Calu3 (cell line): ENCODE measurements around the gene GPR146. TPM values are rescaled to one million over a fixed set of nuclear protein-coding genes. Genes with fewer than 3 reads are reported as not detected.

Experiments
- BruUV-seq: library from RNA; stranded (reverse); fragments of 400-500 nt; replicated peaks from 2 replicates; lab custom pipeline; 2021; lab: Mats Ljungman, UMichigan
- CTCF ChIA-PET: fragments of 300-600 bp; sonication (Branson Sonifier 250); formaldehyde crosslinking; loops from one replicate; lab custom pipeline; 2022; ENCODE audit warnings: antibody characterized with exemption; lab: Charles Lee
- DNase-seq: peaks from one replicate; pipeline ENCODE4 v3.0.0; 2022
- H3K27ac Mint-ChIP-seq: one replicate; pipeline ENCODE4 v1.8.0; 2022; ENCODE audit warnings: mixed read lengths; ENCODE audit not compliant: unreplicated experiment
- H3K27me3 Mint-ChIP-seq: one replicate; pipeline ENCODE4 v1.8.0; 2022; ENCODE audit warnings: mixed read lengths; ENCODE audit not compliant: unreplicated experiment
- H3K36me3 Mint-ChIP-seq: one replicate; pipeline ENCODE4 v1.8.0; 2022; ENCODE audit warnings: mild to moderate bottlenecking, moderate library complexity, mixed read lengths; ENCODE audit not compliant: insufficient read depth, unreplicated experiment
- H3K4me1 Mint-ChIP-seq: one replicate; pipeline ENCODE4 v1.8.0; 2022; ENCODE audit warnings: mild to moderate bottlenecking, low read depth, mixed read lengths; ENCODE audit not compliant: unreplicated experiment
- H3K4me3 Mint-ChIP-seq: one replicate; pipeline ENCODE4 v1.8.0; 2022; ENCODE audit warnings: mild to moderate bottlenecking, low read depth, moderate library complexity, mixed read lengths; ENCODE audit not compliant: unreplicated experiment
- H3K9me3 Mint-ChIP-seq: one replicate; pipeline ENCODE4 v1.8.0; 2022; ENCODE audit warnings: low read depth, mixed read lengths; ENCODE audit not compliant: unreplicated experiment
- intact Hi-C: fragments of 100-400 bp; cut with micrococcal nuclease; formaldehyde crosslinking; loops from one replicate; pipeline ENCODE4 v1.10.0; 2022; ENCODE audit not compliant: unreplicated experiment
- total RNA-seq: library from RNA; stranded (reverse); gene quantifications from 2 replicates; pipeline ENCODE4 v1.2.3, GENCODE V29; 2022
- TF ChIP-seq, protein P1 (sequence below): fragments of 200-600 bp; IDR thresholded peaks from one replicate; pipeline ENCODE4 v1.8.0; 2022; ENCODE audit warnings: antibody characterized with exemption; ENCODE audit not compliant: unreplicated experiment

Gene GPR146
- total RNA-seq, 1 experiment from 2014 or later: 0.66 TPM

GRCh38 chr7:1093502-1093843, 49.1 kb downstream of the GPR146 start:
- no peaks in the 10 kb centered on the region for H3K4me1 Mint-ChIP-seq
- no peak overlapping the region for H3K27ac Mint-ChIP-seq
- intact Hi-C loops: no loop called here
- TF ChIP-seq, protein P1, sequence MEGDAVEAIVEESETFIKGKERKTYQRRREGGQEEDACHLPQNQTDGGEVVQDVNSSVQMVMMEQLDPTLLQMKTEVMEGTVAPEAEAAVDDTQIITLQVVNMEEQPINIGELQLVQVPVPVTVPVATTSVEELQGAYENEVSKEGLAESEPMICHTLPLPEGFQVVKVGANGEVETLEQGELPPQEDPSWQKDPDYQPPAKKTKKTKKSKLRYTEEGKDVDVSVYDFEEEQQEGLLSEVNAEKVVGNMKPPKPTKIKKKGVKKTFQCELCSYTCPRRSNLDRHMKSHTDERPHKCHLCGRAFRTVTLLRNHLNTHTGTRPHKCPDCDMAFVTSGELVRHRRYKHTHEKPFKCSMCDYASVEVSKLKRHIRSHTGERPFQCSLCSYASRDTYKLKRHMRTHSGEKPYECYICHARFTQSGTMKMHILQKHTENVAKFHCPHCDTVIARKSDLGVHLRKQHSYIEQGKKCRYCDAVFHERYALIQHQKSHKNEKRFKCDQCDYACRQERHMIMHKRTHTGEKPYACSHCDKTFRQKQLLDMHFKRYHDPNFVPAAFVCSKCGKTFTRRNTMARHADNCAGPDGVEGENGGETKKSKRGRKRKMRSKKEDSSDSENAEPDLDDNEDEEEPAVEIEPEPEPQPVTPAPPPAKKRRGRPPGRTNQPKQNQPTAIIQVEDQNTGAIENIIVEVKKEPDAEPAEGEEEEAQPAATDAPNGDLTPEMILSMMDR: no peak
- no peak for DNase-seq
- H3K36me3 Mint-ChIP-seq: no peaks in the 10 kb centered on the region
- H3K27me3 Mint-ChIP-seq: no peaks in the 10 kb centered on the region
- CTCF ChIA-PET: no interaction called here
- H3K9me3 Mint-ChIP-seq: peaks cover 3% of the 10 kb centered on the region
- BruUV-seq: no TSS peak
- no peak overlapping the region for H3K4me3 Mint-ChIP-seq

- no peak overlapping the region for H3K4me3 Mint-ChIP-seq
- no peaks in the 10 kb centered on the region for H3K36me3 Mint-ChIP-seq
- CTCF ChIA-PET: no interaction called here
- H3K9me3 Mint-ChIP-seq: peaks cover 3% of the 10 kb centered on the region
- TF ChIP-seq, protein P1: no peak
- H3K4me1 Mint-ChIP-seq: no peaks in the 10 kb centered on the region
- no TSS peak for BruUV-seq
- intact Hi-C loops: no loop called here
- no peak for DNase-seq
- H3K27me3 Mint-ChIP-seq: no peaks in the 10 kb centered on the region
- H3K27ac Mint-ChIP-seq: no peak overlapping the region
Measured at GRCh38 chr7:1093916-1094508, 49.7 kb downstream of the GPR146 start.

DNA sequence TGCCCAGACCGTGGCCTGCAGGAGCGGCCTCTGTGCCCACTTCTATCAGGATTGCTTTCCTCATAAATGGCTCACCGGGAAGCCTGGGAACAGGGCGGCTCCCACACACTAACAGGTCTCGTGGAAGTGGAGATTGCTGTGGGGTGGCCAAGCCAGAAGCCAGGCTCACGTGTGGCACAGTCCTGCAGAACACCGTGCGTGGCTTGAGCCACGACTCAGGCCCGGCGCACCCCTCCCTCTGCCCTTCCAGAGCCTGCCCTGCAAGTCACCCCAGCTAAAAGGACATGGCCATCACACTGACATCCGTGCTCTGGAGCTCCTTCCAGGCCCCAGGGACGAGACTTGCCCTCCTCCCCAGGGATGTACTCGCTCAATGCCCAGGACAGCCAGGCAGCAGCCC, 50.5 kb downstream of the GPR146 start:
- BruUV-seq: no TSS peak
- H3K27me3 Mint-ChIP-seq: no peaks in the 10 kb centered on the region
- intact Hi-C loops: no loop called here
- H3K4me3 Mint-ChIP-seq: no peak overlapping the region
- CTCF ChIA-PET: no interaction called here
- peaks cover 3% of the 10 kb centered on the region for H3K9me3 Mint-ChIP-seq
- no peak overlapping the region for H3K27ac Mint-ChIP-seq
- TF ChIP-seq, protein P1: no peak
- no peak for DNase-seq
- no peaks in the 10 kb centered on the region for H3K36me3 Mint-ChIP-seq
- H3K4me1 Mint-ChIP-seq: no peaks in the 10 kb centered on the region

DNA sequence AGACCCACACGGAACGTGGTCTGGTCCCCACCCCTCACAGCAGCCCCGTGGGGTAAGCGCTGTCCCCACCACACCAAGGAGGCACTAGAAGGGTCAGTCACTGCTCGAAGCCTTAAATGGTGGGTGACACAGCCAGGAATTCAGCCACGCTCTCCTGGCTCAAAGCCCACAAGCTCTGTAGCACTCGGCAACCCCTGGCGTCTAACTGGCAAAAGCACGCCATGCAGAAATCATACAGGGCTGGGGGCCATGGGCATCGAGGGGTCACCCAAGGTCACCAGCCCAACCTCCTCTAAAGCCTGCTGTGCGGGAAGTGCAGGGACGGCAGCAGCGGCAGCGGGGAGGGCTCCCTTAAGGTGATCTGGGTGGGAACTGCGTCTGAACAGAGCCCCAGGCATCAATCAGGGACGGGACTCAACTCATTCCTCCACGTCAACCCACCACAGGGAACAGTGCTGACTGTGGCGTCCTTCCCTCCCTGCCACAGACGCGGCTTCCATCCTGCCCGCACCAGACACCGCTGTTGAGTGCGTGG, 51.3 kb downstream of the GPR146 start:
- H3K9me3 Mint-ChIP-seq: peaks cover 3% of the 10 kb centered on the region
- H3K4me3 Mint-ChIP-seq: no peak overlapping the region
- no peak for DNase-seq
- H3K36me3 Mint-ChIP-seq: no peaks in the 10 kb centered on the region
- no peaks in the 10 kb centered on the region for H3K4me1 Mint-ChIP-seq
- intact Hi-C loops: no loop called here
- H3K27ac Mint-ChIP-seq: no peak overlapping the region
- BruUV-seq: no TSS peak
- TF ChIP-seq, protein P1: no peak
- no peaks in the 10 kb centered on the region for H3K27me3 Mint-ChIP-seq
- CTCF ChIA-PET: interaction anchor here (0.6 kb wide), 1 partner anchor 10 kb away, joined by 3 read pairs; no protein-coding TSS in a partner anchor
